ENCODE measurements around the gene ZDHHC7.
"Not testable (repeated sequence)": the region's sequence is repeated elsewhere in the genome, so short reads cannot be mapped to it uniquely, and the experiment has no call there.

Gene ZDHHC7

DNA sequence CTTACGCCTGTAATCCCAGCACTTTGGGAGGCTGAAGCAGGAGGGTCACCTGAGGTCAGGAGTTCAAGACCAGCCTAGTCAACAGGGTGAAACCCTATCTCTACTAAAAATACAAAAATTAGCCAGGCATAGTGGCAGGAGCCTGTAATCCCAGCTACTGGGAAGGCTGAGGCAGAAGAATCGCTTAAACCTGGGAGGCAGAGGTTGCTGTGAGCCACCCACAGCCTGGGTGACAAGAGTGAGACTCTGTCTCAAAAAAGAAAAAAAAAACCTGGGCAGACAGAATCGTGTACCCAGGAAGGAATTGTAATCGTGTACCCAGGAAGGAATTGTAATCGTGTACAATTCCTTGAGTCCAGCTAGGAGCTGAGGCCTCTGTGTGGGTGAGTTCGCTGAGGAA is 72.7 kb downstream of the ZDHHC7 start:
- DNase-seq (ENCODE audit: low spot score) = not testable (repeated sequence)

DNA sequence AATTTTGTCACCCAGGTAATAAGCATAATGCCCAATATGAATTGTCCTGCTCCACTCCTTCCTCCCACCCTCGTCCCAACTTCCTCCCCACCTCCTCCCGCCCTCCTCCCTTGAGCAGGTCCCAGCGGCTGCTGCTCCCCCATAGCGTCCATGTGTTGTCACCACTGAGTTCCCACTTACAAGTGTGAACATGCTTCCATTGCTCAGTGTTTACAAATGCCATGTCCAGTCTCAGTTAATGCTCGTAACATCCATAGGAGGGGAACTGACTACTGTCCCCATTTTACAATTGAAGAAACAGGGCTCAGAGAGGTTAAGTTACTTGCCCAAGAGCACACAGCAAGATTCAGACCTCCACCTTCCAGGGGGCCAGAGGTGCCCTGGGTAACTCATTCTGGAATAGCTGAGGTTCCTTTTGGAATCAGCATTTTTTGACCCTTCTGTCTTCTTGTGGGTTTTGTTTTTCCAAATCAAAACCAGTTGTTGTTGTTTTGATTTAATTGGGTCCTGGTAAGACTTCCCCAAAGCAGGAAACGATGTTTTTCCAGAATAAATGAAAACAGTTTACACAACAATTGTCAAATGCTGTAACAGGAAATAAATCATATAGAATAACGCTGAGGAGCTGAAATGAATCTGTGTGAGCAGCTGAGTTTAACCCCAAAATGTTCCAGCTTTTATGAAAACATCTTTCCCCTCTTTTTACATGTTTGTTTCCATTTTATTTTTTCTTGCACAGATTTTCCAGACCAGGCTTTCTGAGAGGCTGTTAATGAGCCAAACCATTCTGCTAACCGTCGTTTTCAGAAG is 73.9 kb downstream of the ZDHHC7 start:
- DNase-seq (ENCODE audit: low spot score) = no peak

DNA sequence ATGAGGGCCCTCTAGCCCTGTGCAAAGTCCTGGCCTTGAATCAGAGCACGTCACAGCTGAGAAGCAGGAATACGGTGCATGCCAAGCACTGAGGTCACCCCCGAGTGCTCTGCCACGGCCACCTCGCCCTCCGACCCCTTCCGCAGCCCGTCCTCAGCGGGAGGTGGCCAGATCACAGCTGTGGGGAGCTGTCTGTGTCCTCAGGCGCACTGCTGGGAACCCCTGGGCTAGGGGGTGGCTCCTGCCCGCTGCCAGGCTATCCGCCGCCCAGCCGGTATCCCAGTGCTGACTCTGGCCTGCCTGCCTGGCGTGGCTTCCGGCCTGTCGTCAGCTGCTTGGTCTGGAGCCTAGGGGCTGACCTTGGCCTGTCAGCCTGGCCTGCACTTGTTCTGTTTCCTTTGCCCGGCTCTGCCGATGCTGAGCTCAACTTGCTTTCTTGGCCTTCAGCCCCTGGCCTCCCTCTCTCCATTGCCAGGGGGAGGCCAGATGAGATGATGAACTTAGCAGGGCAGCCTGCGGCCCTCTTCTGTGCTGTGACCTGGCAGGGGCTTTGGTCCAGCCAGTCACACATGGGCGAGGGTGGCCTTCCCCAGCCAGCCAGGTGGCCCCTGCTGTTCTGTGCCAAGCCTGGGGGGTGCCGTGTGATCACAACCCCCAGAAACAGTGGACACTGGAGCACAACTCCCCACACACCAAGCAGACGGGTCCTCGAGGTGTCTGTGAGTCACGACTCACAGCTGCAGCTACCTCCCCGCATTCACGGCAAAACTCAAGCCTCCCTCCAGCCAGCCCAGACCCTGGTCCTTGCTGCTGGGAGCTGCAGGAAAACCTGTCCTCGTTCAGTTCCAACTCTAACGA is 77.3 kb downstream of the ZDHHC7 start:
- DNase-seq (ENCODE audit: low spot score) = no peak

- DNase-seq (ENCODE audit: low spot score) = no peak
These were observed 78.7 kb downstream of the ZDHHC7 start for GRCh38 chr16:84932681-84933080.

GRCh38 chr16:84931506-84931905 is 79.8 kb downstream of the ZDHHC7 start:
- DNase-seq (ENCODE audit: low spot score) = no peak

DNA sequence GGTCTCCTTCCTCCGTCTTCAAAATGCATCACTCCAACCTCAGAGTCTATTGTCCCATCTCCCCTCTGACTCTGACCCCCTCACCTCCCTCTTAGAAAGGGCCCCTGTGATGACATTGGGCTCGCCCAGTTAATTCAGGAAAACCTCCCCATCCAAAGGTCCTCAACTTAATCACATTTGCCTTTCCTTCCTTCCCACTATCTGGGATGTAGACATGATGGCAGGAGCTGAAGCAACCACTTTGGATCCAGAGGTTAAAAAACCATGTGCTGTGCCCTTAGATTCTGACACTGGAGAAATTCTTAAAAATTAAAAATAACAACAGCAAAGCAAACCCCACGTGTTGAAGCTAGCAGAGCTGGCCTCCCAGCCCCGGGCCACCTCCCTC is 80.2 kb downstream of the ZDHHC7 start:
- DNase-seq (ENCODE audit: low spot score) = no peak

DNA sequence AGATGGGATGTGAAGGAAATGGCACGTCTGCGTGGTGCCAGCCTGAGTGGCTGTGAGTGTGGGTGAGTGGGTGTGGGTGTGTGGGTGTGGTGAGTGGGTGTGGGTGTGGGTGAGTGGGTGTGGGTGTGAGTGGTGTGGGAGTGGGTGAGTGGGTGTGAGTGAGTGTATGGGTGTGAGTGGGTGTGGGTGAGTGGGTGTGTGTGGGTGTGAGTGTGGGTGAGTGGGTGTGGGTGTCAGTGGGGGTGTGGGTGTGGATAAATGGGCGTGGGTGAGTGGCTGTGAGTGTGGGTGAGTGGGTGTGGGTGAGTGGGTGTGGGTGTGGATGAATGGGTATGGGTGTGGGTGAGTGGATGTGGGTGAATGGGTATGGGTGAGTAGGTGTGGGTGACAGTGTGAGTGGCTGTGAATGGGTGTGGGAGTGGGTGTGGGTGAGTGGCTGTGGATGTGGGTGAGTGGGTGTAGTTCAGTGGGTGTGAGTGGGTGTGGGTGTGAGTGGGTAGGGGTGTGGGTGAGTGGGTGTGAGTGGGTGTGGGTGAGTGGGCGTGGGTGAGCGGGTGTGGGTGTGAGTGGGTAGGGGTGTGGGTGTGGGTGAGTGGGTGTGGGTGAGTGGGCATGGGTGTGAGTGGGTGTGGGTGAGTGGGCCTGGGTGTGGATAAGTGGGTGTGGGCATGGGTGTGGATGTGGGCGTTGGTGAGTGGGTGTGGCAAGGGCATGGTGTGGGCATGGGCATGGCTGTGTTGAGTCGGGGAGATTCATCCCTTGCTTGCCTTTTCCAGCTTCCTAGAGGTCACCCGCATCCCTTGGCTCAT is 80.8 kb downstream of the ZDHHC7 start:
- DNase-seq (ENCODE audit: low spot score) = no peak

DNA sequence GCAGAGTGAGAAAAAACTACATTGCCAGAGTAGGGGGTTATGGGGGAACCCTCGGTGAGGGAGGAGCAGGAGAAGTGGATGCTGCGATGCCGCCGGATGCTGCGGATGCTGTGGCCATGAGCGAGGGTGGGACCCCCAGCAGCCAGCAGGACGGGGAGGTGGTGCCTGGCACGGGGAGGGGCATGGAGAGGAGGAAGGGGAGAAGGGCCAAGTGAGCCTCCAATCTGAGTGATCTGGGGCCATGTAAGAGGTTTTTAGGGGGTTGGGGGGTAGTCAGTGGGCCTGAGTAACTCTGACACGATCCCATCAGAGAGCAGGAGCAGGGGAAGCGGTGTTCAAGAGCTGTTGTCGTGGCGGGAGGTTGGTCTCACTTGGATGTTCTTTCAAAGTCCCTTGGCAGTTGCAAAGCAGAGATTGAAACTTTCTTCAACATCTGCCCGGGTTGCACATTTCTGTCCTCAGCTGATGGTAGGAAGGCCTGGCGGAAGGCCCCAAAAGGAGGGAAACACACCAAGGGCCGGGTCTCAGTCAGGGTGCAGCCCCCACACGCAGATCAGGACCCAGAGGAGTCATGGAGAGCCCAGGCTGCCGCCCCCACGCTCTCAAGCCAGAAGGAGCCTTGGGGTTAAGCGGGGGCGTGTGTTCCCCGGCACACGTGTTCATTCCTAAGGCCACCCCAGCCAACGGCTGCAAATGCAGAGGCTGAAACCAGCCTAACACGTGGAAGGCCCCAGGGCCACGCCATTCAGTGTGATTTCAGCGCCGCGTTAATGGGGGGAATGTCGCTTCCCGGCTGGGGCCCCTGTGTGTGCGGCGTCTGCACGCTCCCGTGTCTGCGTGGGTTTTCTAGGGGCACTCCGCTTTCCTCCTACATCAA is 81.7 kb downstream of the ZDHHC7 start:
- no peak for DNase-seq (ENCODE audit: low spot score)

GRCh38 chr16:84928679-84929420 is 82.5 kb downstream of the ZDHHC7 start:
- no peak for DNase-seq (ENCODE audit: low spot score)

- DNase-seq (ENCODE audit: low spot score) = no peak
These were observed 83.4 kb downstream of the ZDHHC7 start for GRCh38 chr16:84927621-84928591.

DNA sequence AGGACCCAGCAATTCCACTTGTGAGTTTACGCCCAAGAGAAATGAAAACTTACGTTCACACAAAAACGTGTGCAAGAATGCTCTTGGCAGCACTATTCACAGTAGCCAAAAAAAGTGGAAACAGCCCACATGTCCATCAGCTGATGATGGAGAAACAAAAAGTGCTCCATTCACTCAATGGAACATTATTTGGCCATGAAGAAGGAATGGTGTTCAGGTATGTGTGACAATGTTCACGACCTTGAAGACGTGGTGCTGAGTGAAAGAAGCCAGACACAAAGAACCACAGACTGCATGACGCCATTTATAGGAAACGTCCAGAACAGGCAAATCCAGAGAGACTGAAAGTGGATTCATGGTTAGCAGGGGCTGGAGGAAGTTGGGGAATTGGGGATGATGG is 84.9 kb downstream of the ZDHHC7 start:
- no peak for DNase-seq (ENCODE audit: low spot score)

DNA sequence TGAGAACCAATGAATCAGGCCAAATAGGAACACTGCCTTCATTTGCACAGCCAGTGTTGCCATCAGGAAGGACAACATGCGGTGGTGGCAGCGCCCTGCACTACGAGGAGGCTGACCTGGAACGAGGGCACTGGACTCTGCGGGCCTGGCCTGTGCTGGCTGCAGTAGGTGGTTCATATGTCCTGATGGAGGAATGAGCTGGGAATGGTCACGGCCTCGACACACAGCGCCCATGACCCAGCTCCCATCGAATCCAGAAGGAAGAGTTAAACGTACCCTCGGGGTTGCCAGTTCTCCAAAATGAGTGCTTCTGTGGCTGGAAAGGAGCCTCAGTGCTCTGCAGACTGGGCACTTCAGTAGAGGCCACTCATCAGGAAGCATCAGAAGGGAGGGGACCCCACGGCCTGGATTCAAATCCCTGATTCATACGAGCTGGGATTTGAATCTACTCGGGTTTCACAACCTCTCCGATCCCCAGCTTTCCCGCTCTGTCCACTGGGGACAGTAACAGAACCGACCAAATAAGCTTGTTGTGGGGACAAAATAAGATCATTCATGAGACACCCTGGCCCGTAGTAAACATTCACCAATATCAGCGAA is 85.5 kb downstream of the ZDHHC7 start:
- DNase-seq (ENCODE audit: low spot score) = no peak

DNA sequence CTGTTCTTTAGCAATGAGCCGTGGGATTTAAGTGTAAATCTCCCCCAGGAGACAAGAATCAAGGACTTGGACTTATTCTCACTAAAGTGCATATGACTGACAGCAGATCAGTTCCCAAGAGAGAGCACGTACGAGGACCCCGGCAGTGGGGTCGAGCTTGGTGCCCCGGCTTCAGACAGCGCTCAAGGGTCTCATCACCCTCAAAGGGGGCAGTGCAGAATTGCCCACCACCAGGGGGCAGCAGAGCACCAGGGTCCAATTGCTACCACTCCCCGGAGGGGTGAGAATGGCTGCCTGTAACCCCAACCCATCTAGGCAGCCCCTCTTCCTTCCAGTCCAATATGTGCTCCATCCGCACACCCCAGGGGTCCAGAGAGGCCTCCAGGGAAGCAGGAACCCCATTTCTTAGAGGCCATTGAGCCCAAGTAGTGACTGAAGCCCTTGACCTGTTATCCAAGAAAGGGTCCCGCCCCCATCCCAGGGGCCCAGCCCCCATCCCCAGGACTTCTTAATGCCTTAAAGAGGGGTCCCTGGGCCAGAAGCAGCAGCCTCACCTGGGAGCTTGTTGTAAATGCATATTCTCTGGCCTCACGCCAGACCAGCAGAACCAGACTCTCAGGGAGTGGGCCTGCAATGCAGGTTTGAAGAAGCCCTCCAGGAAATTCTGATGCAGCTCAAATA is 86.1 kb downstream of the ZDHHC7 start:
- DNase-seq (ENCODE audit: low spot score) = peak; percentile 67

- no peak for DNase-seq (ENCODE audit: low spot score)
These were observed 86.8 kb downstream of the ZDHHC7 start for GRCh38 chr16:84924331-84925091.
